ENCODE measurements around the gene TENT5A.
"Not testable (repeated sequence)": the region's sequence is repeated elsewhere in the genome, so short reads cannot be mapped to it uniquely, and the experiment has no call there.

The TENT5A gene

DNA sequence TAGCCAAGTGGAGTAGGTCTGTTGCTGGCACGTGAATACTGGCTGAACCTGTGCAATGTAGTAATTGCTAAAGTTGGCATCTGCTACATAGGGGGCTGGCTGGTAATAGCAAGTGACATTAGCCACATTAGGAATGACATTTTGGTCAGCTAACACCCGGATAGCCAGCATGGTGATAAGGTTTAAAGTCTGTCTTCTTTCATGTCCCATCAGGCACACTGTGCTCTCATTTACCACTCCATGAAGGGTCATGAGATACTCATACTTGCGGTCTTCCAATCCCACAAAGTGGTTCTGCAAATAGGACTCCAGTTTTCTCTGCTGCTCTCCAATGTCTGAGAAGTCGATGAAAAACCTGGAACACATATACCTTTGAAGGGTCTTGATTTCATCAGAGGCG lies 2.8 kb downstream of the TENT5A start:
- peak; percentile 26 for DNase-seq

DNA sequence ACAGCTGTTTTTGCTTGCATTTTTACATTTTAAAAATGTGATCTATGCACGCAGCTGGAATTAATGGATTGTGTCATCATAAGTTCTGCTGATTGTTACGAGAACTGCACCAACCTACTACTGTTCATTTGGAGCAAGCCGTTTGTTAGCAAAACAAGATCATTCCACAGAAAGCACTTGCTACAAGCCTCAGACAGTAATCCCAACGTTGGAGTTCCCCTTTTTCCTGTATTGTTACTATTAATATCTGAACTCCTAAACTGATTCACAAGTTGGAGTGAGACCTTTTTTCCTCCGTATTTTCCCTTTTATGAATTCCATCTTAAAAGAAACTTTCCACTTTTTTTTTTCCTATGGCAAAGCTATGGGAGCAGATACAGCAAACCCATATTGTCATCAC lies 3.5 kb downstream of the TENT5A start:
- DNase-seq: no peak

DNA sequence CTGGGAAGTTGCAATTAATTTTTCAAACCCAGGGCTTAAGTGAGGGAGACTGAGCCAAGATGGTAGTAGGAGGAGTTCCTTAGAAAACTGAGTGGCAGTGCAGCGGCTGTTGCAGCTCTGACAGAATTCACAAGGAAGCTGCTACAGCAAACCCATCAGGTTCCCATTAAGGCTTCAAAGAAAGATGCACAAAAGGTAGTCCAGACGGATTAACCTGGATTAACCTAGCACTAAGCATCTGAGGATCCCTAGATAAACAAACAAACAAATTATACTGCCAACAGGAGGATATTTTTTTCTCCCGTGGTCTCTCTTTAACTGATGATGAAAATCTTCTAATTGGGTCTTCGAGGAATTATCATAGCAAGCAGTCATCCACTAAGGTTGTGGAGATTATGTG lies 5.2 kb downstream of the TENT5A start:
- no peak for DNase-seq

DNA sequence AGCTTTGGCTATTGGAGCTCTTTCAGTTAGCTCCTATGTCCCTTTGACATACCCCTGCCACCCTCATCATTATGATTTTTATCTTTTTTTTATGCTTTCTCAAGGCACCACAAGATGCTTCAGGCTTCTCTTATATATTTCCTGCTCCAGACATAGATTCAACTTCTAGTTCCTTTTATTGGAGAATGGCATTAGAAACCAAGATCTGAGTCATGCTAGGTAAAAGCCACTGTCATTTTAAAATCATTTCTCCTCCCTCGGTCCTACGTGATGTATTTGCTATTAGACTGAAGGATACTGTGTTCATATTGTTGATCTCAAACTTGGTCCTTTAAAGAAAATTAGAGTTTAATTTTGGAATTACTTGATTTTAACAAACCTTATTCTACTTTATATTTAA lies 8.3 kb downstream of the TENT5A start:
- DNase-seq: no peak

DNA sequence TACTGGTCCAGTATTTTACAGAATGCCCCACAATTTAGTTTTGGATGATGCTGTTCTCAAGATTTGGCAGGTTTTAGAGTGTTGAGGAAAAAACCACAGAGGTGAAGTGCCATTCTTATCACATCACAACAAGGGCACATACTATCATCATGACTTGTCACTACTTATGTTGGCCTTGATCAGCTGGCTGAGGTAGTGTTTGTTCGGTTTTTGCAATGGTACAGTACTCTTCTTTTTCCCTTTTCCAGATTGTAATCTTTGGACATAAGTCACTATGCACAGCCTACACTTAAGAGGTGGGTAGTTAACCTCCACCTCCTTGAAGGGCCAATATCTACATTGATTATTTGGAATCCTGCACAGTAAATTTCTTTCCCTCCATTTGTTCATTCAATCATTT lies 8.8 kb downstream of the TENT5A start:
- DNase-seq: no peak

DNA sequence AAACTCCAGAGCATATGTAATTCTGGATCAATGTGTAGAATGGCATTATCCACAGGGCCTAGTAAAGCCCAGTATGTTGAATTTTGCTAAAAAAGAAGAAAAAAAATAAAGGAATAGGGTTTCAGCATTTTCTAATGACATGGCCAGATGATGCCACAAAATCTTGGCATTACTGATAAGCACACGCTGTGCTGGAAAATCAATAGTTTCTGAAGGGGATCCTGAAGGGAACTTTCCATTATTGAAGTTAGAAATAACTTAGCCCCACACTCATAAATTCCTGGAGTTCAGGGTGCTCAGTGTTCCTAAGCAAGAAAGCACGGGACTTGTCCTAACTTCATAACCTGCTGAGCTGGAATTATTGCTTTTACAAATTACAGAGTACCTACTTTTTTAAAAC lies 10.8 kb downstream of the TENT5A start:
- DNase-seq: no peak

DNA sequence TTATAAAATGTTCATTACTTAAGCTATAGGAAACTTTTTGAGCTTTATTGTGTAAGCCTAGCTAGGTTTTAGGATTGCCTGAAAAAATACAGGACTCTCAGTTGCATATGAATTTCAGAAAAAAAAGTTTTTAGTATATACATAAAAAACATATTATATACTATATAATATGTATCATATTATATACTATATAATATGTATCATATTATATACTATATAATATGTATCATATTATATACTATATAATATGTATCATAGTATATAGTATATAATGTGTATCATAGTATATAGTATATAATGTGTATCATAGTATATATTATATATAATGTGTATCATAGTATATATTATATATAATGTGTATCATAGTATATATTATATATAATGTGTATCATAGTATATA lies 11.9 kb downstream of the TENT5A start:
- DNase-seq: not testable (repeated sequence)

DNA sequence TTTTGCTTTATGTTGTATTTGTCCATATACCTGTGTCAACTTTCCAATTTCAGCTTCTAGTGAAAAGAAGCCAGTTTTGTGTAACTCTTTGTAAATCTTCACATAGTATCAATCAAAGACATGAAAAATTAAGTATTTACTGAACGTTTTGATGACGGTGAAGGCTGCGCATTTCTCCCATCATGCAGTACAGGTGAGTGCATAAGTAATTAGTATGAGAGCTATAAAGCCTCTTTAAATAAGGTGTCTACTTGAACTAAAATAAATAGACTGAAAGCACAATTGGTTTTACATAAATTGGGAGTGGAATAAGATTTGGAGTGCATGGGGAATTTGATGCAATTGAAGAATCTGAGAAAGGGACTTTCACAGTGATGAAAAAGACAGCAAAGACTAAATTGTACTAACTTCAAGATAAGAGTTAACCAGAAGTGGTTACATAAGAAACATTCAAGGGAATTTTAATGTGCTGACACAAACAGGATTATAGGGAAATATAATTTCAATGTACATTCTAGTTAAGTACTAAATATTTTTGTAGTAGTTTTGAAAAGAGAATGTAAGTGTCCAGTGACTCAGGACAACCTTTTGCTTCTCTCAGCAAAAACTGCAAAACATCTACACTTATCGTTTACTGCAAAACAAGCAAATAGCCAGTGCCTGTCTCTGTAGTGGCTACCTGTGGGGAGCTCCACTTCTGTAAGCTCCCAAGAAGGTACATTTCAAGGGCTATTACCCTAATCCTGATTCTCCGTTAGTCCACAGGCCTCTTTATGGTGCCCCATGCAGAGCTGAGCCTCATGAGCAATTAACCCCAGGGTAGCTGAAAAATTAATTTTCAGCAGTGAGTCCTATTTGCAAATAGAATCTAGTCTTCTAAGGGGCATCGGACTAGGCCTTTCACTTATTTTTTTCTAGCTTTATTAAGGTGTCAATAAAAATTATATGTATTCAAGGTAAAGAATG lies 13.0 kb downstream of the TENT5A start:
- no peak for DNase-seq

DNA sequence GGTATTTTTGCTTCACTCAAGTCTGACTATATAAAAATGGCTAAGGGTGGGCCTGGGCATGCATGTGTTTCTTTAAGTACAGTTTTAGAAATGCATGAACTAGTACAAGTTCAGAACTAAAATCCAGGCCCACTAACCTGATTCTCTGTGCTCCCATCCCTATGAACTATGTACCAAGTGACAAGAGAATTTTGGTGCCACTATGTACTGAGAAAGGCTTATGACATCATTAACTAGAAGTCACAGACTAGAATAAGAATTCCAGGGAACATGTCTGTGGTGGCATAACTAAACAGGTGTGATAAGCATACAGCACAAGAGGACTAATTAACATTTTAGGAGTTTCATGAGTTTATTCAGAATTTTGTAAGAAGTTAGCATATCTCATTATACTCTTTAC lies 16.1 kb downstream of the TENT5A start:
- no peak for DNase-seq

DNA sequence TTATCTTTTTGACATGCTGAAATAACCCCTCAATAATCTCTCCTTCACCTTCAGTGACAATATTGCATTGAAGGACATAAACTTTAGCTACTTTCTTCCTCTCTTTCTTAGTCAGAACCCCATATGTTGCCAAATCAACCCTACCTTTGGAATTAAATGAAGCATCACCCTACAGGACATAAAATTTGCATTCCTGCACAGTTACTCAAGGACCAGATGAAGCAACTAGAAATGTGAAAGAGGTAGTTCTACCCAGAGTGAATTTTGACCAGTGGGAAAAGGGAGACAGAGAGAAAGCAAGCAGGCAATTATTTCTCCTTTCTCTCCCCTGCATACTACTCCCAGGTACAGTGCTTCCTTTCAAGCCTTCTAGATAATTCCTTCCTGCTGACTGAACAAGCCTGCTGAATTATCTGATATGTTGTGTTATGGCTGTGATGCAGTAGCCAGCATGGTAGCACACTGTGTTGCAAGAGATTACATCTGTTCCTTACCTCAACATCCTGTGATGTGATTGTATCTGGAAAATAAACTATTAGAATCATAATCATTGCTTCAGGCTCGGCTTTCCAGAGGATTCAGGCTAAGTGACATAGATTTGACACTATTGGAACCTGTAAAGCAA lies 16.6 kb downstream of the TENT5A start:
- no peak for DNase-seq

DNA sequence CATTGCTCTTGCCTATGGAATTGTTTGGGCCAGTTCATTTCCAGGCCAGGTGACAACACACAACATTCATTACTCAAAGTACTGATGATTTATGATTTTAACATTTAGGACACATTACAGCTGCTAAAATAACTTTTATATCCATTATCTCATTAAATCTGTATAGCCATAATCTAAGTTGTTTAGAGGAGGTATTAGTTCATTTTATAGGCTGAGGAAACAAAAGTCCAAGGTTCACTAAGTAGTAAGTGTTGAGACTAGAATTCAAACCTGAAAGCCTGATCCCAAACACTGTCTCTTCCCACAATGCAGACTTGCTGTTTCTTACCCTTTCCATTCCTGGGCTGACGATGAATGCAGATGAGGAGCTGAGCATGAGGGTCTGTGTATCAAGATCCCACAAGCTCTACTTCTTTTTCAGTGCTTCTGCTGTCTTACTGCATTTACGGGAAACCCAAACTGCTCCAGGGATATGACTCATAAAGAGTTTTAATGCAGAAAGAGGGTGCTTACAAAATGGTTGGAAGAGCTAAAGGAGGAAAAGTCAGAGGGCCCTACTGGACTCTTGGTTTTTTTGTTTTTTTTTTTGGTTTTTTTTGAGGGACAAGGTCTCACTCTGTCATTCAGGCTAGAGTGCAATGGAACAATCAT lies 17.9 kb downstream of the TENT5A start:
- no peak for DNase-seq

DNA sequence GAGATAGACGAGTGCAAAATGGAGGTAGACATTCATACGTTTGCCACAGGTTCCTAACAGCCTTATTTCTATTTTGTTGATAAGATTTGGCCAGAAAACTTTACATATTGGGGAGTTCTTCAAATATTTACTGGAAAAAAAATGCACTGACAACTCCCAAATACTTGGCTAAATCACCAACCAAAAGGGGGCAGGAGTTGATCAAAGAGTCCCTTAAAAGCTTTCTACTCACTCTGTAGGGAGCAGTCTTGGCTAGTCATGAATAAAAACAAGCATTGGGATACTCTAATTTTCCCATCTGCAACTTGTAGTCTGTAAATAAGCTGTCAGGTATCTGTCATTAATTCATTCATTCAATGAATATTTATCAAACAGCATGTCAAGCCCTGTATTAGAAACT lies 18.4 kb downstream of the TENT5A start:
- DNase-seq: no peak

DNA sequence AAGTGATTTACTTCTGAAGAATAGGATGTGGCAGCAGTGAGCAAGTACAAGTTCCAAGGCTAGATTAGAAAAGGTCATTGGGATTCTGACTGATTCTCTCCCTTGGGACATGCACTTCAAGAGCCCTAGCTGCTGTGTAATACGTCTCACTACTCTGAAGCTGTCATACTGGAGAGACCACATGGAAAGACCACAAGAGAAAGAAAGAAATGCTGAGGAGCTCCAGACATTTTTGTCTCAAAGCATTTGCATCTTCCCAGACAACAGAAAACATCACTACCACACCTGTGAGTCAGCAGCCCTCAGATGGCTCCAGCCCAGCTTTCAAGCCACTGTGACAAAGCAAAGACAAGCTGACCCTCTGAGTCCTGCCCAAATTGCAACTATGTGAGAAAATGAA lies 20.7 kb downstream of the TENT5A start:
- DNase-seq: no peak

DNA sequence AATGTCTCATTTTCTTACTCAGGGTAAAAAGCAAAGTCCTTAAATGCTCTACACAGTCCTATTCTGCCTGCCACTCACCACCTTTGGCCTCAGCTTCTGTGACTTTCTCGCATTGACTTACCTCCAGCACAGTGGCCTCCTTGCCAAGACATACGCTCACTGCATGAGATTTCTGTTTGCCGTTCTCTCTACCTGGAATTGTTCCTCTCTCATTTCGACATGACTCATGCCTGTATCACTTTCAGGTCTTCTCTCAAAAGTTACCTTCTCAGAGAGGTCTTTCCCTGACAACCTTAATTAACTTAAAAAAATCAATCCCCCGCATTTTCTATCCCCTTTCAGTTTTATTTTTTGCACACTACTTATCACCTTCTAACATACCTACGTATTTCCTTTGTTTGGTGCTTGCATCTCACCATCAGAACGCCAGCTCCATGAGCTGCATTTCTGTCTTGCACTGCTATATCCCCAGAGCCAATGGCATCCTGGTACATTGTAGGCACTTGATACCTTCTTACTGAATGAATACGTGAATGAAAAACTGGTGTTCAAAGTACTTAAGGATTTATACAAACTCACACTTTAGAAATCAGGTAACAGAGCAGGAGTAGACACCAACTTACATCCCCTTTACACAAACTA lies 24.5 kb downstream of the TENT5A start:
- DNase-seq: no peak

DNA sequence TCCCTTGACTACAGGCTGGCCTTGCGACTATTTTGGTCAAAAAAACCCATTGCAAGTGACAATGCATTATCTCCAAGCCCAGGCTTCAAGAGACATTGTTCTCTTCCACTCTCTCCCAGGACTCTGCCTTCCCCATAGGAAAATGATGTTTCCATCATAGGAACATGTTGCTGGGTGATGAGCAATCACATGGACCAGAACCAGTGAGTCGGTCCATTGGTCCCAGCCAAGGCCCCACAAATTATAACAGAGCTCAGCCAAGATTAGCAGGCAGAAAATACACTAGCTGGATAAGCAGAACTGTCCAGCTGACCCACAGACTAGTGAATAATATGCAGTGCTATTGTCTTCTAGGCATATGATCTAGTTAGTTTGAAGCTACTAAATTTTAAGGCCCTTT lies 27.4 kb downstream of the TENT5A start:
- DNase-seq: no peak

DNA sequence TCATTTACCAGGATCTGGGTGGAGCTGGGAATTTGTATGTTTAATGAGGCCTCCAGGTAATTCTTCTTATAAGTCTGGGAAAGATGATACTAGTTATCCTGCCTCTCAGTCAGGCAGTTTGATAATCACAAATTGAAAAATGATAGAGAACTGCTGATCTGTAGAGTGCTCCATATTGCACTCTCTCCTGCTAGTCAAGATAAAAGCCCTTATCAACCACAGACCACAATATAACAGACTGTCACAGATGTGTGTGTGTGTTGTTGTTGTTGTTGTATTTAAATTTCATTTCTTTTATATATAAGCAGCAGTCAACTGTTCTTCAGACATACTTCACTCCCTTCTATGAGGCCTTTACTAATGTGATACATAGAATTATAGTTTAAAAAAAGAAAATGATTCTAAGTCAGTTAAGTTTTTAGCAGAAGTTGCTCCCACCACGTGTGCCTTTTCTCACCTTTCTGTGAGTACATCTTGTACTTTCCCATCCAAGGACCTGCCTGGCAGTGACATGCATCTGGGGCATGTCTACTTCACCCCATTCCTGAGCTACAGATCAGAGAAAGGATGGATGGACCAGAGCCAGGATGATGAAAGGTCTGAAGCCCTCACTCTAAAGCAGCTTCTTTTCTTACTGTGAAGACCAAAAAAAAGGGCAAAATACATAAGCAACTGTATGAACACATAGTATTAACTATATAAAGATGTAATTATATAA lies 29.8 kb downstream of the TENT5A start:
- no peak for DNase-seq

DNA sequence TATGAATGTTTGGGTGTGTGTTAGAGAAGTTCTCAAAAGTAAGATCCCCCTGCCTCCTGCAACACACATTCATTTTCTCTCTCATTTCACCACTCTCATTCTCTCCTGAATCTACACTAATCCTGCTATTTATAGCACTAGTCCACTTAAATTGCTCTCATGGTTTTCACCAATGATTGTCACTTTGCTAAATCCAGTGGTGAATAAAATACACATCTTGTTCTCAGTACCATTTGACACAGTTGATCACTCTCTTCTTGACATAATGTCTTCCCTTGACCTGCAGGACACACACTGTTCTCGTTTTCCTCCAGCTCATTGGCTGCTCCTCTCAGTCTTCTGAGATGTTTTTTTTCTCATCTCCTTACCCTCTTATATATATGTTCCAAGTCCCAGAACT lies 32.1 kb downstream of the TENT5A start:
- no peak for DNase-seq

DNA sequence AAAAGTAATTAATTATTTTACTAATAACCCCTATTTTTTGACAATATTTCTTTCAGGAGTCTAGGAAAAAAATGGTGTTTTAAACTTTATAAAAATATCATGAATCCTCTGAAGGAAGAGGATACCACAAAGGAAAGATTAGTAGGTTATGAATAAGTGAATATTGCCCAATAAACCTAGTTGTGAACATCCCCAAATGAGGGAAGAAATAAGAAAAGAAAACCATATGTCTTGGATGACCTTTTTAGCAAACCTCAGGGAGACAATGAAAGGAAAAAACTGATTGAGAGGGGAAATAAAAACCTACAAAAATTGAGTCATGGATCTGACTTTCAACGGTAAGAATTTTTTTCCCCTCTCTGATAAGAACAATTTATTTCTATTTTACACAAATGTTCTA lies 34.4 kb downstream of the TENT5A start:
- no peak for DNase-seq

DNA sequence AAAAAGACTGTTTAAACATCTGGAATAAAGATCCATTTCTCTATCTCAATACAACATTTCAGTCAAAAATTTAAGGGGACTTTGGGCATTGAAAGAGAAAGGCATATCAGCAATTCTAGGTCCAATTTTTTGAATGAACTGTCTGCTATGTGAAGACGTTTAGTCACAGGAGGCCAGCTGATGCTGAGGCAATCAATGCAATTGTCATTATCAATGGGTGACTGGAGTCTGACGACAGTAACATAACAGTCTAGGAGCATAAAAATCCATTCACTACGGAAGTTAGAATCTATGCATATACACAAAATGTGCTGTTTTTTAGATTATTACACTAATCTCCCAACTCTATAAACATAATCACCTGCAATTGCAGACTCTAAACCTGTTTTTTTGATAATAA lies 37.8 kb downstream of the TENT5A start:
- DNase-seq: no peak

DNA sequence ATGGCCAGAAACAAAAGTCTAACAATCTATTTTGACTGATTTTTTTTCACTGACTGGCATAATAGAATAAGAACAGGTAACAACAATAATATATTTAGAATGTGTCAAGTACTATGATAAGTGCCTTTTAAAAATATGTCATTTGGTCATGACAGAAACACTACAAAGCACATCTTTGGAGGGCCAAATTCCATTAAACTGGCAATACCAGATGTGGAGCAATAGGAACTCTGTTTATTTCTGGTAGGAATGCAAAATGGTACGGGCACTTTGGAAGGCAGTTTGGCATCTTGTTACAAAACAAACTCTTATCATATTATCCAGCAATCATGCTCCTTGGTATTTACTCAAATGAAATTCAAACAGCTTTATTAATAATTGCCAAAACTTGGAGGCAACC lies 39.3 kb downstream of the TENT5A start:
- DNase-seq: no peak

DNA sequence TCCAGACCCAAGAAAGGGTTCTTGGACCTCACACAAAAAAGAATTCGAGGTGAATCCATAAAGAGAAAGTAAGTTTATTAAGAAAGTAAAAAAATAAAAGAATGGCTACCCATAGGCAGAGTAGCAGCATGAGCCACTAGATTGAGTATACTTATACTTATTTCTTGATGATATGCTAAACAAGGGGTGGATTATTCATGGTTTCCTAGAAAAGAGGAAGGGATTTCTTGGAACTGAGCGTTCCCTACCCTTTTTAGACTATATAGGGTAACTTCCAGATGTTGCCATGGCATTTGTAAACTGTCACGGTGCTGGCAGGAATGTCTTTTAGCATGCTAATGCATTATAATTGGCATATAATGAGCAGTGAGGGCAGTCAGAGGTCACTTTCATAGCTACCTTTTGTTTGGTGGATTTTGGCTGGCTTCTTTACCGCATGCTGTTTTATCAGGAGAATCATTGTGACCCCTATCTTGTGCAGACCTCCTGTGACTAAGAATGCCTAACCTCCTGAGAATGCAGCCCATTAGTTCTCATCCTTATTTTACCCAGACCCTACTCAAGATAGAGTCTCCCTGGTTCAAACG lies 44.3 kb downstream of the TENT5A start:
- DNase-seq: no peak

DNA sequence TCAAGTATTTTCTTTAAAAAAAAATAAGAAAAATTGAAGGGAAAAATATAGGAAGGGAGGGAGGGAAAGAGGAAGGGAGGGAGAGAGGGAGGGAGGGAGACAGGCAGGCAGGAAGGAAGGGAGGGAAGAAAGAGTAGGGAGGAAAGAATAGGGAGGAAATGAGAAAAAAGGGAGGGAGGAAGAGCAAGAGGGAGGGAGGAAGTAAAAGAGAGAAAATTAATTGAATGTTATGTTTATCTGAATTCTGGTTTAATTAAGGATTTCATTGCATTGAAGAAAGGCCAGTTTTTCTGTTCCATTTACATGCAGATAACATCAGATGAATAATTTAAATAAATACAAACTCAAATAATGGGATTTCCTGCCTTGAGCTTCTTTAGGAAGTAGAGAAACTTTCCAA lies 47.8 kb downstream of the TENT5A start:
- DNase-seq: no peak
